Activated CD8-positive, alpha-beta memory T cell treated with anti-CD3 and anti-CD28 coated beads, Interleukin-2, amount 10 ng/mL, durations not matched to agents 7 days and 5 days (primary cell): ENCODE data around the gene SELENOM. TPM values are rescaled to one million over a fixed set of nuclear protein-coding genes. Genes with fewer than 3 reads are reported as not detected.
"Not testable (repeated sequence)": the region's sequence is repeated elsewhere in the genome, so short reads cannot be mapped to it uniquely, and the experiment has no call there.

Experiments used
- ATAC-seq: fragments of 150-1000 bp; cut with Tn5 transposase; one replicate; pipeline ENCODE4 v1.10.0; 2021; ENCODE audit warnings: moderate library complexity
- CTCF ChIA-PET: fragments of 350-600 bp; sonication (Branson Sonifier 250); formaldehyde crosslinking; loops from one replicate; lab custom pipeline; 2021; ENCODE audit warnings: antibody characterized with exemption; lab: Charles Lee
- DNase-seq: peaks from one replicate; pipeline ENCODE4 v3.0.0-alpha.2; 2020
- H3K27ac Mint-ChIP-seq: one replicate; pipeline ENCODE4 v1.8.0; 2021; ENCODE audit warnings: mild to moderate bottlenecking, mixed read lengths
- H3K27me3 Mint-ChIP-seq: one replicate; pipeline ENCODE4 v1.8.0; 2021; ENCODE audit warnings: mixed read lengths
- H3K36me3 Mint-ChIP-seq: one replicate; pipeline ENCODE4 v1.8.0; 2021; ENCODE audit warnings: mild to moderate bottlenecking, mixed read lengths
- H3K4me1 Mint-ChIP-seq: one replicate; pipeline ENCODE4 v1.8.0; 2021; ENCODE audit warnings: mixed read lengths
- H3K4me3 Mint-ChIP-seq: one replicate; pipeline ENCODE4 v1.8.0; 2021; ENCODE audit warnings: mild to moderate bottlenecking, moderate library complexity, mixed read lengths
- H3K9me3 Mint-ChIP-seq: one replicate; pipeline ENCODE4 v1.8.0; 2022; ENCODE audit warnings: low read depth, mixed read lengths
- total RNA-seq, 2 experiments: library from RNA; stranded (reverse); gene quantifications; one replicate each; pipeline ENCODE4 v1.2.3, GENCODE V29; 2021

Gene SELENOM
- total RNA-seq, 2 experiments from 2014 or later: 0.49 to 1.5 TPM

DNA sequence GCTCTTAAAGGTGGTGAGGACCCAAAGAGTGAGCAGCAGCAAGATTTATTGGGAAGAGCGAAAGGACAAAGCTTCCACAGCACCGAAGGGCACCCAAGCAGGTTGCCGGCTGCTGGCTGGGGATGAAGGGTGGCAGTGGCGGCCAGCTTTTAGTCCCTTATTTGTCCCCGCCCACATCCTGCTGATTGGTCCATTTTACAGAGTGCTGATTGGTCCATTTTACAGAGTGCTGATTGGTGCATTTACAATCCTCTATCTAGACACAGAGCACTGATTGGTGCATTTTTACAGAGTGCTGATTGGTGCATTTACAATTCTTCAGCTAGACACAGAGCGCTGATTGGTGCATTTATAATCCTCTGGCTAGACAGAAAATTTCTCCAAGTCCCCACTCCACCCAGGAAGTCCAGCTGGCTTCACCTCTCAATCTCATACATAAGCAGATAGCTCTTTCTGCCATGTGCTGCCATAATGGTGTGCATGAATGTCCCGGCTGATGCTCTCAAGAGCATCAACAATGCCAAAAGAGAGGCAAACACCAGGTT lies 5.3 kb upstream of the SELENOM start:
- H3K27me3 Mint-ChIP-seq, H3K9me3 Mint-ChIP-seq, H3K27ac Mint-ChIP-seq, H3K4me3 Mint-ChIP-seq, DNase-seq, H3K36me3 Mint-ChIP-seq, ATAC-seq, H3K4me1 Mint-ChIP-seq: not testable (repeated sequence)
- CTCF ChIA-PET: interaction anchor here (0.6 to 1.3 kb wide), 2 partner anchors 47 to 116 kb away, joined by 4 read pairs; no protein-coding TSS in a partner anchor

DNA sequence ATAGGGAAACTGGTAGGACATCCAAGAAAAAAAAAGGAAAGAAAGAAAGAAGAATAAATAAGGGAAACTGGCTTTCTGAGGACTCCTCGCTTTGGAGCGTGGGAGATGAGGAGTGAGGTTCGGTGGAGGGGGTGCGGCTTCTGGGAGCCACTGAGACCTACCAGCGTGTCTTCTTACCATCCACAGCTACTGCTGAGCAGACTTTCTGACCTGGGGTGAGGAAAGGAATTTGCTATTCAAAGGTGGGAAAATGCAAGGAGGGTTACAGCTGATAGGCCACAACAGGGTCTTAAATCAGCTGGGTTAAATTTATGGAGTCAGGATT lies 488 bp upstream of the SELENOM start:
- H3K4me1 Mint-ChIP-seq: peaks cover 12% of the 10 kb centered on the region
- H3K36me3 Mint-ChIP-seq: no peaks in the 10 kb centered on the region
- DNase-seq: no peak
- H3K4me3 Mint-ChIP-seq: peak overlapping the region; percentile 78
- no peaks in the 10 kb centered on the region for H3K9me3 Mint-ChIP-seq
- H3K27ac Mint-ChIP-seq: no peak overlapping the region
- CTCF ChIA-PET: interaction anchor here (0.6 to 3.4 kb wide), 31 partner anchors 11 to 501 kb away, joined by 3 to 23 read pairs (median 3); partner anchors contain the start of genes LIMK2, PATZ1, RNF185 and SMTN
- H3K27me3 Mint-ChIP-seq: peaks cover 12% of the 10 kb centered on the region
- peak; percentile 28 for ATAC-seq

DNA sequence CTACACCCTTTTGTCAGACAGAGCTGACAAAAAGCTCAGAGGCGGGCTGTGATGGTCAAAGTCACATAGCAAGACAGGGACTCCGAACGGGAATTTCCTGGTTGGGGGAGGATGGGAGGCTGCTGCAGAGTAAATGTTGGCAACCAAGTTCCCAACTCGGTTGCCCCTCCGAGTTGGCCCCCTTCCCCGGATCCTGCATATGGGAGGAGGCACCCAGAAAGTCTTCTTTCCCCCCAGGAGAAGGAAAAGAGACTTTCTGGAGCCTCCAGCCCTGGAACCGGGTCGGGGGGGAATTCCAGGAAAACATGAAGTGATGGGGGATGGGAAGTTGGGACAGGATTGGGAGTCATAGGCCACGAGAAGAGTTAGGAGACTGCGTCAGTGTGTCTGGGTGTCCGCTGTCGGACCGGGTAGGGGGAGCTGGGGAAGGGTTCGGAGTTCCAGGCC lies 614 bp downstream of the SELENOM start:
- Mint-ChIP-seq H3K36me3 (no peaks in the 10 kb centered on the region), H3K4me1 (peaks cover 12% of the 10 kb centered on the region), H3K9me3 (no peaks in the 10 kb centered on the region), H3K4me3 (peak overlapping the region; percentile 78), H3K27me3 (peaks cover 12% of the 10 kb centered on the region), H3K27ac (no peak overlapping the region)
- DNase-seq: no peak
- CTCF ChIA-PET: interaction anchor here (0.7 to 3.4 kb wide), 13 partner anchors 11 to 206 kb away, joined by 3 to 23 read pairs (median 5); partner anchors contain the start of genes LIMK2, RNF185 and SMTN
- no peak for ATAC-seq

DNA sequence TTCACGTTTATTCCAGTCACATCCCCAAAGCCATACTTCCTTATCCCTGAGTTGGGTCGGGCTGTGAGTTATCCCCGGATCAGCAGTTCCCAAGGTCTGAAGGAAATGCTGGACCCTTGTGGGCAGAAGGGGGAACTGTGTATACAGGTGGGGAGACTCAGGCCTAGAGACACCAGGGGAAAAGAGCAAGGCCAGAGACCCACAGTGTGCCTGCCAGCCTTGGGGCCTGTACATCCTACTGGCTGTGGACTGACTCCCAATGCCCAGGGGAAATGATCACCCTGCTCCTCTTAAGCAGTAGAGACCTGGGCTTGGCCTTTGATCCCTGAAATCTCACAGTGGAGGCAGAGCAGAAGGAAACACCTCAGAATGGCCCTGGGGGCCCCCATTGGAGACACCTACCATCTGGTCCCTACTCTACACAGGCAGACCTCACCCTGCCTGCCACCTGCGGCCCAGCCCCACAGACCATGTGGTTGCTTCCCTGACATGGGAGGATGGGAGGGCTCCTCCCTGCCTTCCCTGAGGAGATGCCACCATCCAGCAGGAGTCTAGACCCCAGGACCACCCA lies 1.3 kb downstream of the SELENOM start:
- H3K4me3 Mint-ChIP-seq: no peak overlapping the region
- no peak for DNase-seq
- no peaks in the 10 kb centered on the region for H3K36me3 Mint-ChIP-seq
- CTCF ChIA-PET: interaction anchor here (1.0 to 3.4 kb wide), 4 partner anchors 21 to 107 kb away, joined by 3 to 23 read pairs (median 10); partner anchors contain the start of genes LIMK2 and SMTN
- peaks cover 12% of the 10 kb centered on the region for H3K4me1 Mint-ChIP-seq
- no peaks in the 10 kb centered on the region for H3K9me3 Mint-ChIP-seq
- H3K27me3 Mint-ChIP-seq: peaks cover 12% of the 10 kb centered on the region
- no peak for ATAC-seq
- H3K27ac Mint-ChIP-seq: no peak overlapping the region

GRCh38 chr22:31105282-31105929 lies 2.0 kb downstream of the SELENOM start:
- H3K4me1 Mint-ChIP-seq: peaks cover 12% of the 10 kb centered on the region
- H3K27me3 Mint-ChIP-seq: peaks cover 10% of the 10 kb centered on the region
- DNase-seq: no peak
- ATAC-seq: no peak
- no peak overlapping the region for H3K27ac Mint-ChIP-seq
- H3K9me3 Mint-ChIP-seq: no peaks in the 10 kb centered on the region
- H3K4me3 Mint-ChIP-seq: no peak overlapping the region
- CTCF ChIA-PET: interaction anchor here (1.0 to 2.7 kb wide), 5 partner anchors 21 to 125 kb away, joined by 3 to 10 read pairs (median 4); partner anchors contain the start of genes LIMK2 and RNF185
- H3K36me3 Mint-ChIP-seq: no peaks in the 10 kb centered on the region

DNA sequence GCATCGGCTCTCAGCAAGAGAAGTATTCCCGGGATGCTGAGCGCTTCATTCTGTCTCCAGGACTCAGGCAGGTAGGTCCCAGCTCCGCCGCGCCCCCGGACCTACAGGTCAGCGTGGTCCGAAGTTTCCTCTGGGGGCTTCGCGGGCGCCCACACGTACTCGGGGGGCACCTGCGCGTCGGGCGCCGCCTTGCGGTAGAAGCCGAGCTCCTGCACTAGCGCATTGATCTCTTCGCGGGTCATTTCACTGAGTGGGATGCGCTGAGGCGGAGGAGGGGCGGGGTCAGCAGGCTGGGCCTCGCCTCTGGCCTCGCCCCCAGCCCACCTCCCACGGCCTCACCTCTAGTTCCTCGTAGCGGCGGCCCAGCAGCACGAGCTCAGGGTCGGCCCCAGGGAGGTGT lies 2.5 kb downstream of the SELENOM start:
- Mint-ChIP-seq H3K36me3 (no peaks in the 10 kb centered on the region), H3K27ac (no peak overlapping the region)

DNA sequence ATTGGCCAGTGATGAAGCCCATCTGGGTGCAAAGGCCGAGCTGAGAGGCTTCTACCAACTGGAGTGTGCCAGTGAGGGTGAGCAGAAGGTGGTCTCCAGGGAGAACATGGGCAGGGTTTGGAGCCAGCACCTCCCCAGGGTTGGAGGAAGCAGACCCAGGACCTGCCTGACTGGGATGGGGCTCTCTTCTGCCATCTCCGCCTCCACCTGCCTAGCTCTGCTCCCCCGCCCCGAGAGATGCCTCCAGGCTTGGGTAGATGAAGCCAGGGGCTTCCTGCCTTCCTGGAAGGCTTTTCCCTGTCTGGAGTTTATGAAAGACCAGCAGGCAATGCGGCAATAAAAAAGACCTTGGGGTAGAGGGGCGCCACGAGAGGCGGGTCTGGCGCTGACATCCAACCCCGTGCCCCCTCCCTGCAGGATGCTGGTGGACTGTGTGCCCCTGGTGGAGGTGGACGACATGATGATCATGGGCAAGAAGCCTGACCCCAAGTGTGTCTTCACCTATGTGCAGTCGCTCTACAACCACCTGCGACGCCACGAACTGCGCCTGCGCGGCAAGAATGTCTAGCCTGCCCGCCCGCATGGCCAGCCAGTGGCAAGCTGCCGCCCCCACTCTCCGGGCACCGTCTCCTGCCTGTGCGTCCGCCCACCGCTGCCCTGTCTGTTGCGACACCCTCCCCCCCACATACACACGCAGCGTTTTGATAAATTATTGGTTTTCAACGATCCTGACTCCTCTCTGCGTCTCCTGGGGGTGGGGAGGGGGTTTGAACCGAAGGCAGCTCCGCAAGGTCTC lies 3.3 kb downstream of the SELENOM start:
- peaks cover 12% of the 10 kb centered on the region for H3K4me1 Mint-ChIP-seq
- no peaks in the 10 kb centered on the region for H3K36me3 Mint-ChIP-seq
- ATAC-seq (no peak), DNase-seq (no peak)
- peaks cover 9% of the 10 kb centered on the region for H3K27me3 Mint-ChIP-seq
- no peaks in the 10 kb centered on the region for H3K9me3 Mint-ChIP-seq
- no peak overlapping the region for H3K4me3 Mint-ChIP-seq
- CTCF ChIA-PET: interaction anchor here (0.8 to 2.7 kb wide), 7 partner anchors 16 to 127 kb away, joined by 3 to 10 read pairs (median 4); partner anchors contain the start of genes LIMK2 and RNF185
- H3K27ac Mint-ChIP-seq: no peak overlapping the region

More for the DNA sequence above, 2.5 kb downstream of the SELENOM start:
- Mint-ChIP-seq H3K9me3 (no peaks in the 10 kb centered on the region), H3K4me1 (peaks cover 12% of the 10 kb centered on the region), H3K27me3 (peaks cover 9% of the 10 kb centered on the region), H3K4me3 (no peak overlapping the region)
- DNase-seq (no peak), ATAC-seq (no peak)
- CTCF ChIA-PET: interaction anchor here (0.8 to 2.7 kb wide), 6 partner anchors 16 to 126 kb away, joined by 3 to 10 read pairs (median 4); partner anchors contain the start of genes LIMK2 and RNF185

GRCh38 chr22:31103111-31103510 lies 4.3 kb downstream of the SELENOM start:
- Mint-ChIP-seq H3K4me3 (no peak overlapping the region), H3K36me3 (no peaks in the 10 kb centered on the region), H3K27me3 (peaks cover 9% of the 10 kb centered on the region), H3K4me1 (peaks cover 10% of the 10 kb centered on the region), H3K9me3 (no peaks in the 10 kb centered on the region), H3K27ac (no peak overlapping the region)
- ATAC-seq (no peak), DNase-seq (no peak)
- CTCF ChIA-PET: interaction anchor here (1.2 kb wide), 1 partner anchor 39 kb away, joined by 3 read pairs; no protein-coding TSS in a partner anchor

DNA sequence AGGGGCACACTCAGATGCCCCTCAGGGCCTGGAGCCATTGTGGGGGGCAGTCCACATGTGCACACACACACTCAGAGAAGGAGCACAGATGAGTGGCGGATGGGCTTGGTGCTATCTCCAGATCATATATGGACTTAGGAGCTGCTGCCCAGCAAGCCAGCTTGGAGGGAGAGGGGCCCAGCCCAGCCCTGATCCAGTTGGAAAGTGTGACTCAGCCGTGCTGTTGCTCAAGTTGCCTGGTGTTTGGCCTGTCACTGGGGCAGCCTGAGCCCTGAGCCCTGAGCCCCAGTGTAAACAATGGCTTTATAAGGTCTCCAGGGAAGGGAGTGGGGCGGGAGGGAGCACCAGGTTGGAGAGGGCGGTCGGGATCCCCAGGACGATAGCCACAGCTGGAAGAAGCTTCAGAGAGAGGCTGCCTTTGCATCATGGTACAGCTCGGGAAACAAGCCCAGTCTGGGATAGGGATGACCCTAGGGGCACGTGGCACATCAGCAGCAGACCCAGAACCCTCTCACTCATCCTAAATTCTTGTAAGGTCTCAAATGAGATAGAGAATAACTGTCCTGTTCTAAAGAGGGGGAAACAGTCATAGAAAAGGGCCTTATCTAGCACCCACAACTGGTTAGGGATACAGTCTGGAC lies 4.8 kb downstream of the SELENOM start:
- Mint-ChIP-seq H3K4me1 (peaks cover 5% of the 10 kb centered on the region), H3K36me3 (no peaks in the 10 kb centered on the region), H3K27me3 (peaks cover 6% of the 10 kb centered on the region), H3K27ac (no peak overlapping the region), H3K9me3 (no peaks in the 10 kb centered on the region), H3K4me3 (no peak overlapping the region)
- DNase-seq (no peak), ATAC-seq (no peak)
- CTCF ChIA-PET: no interaction called here

GRCh38 chr22:31100762-31101525 lies 6.4 kb downstream of the SELENOM start:
- Mint-ChIP-seq H3K36me3 (peaks cover 3% of the 10 kb centered on the region), H3K27ac (no peak overlapping the region), H3K27me3 (no peaks in the 10 kb centered on the region), H3K4me1 (no peaks in the 10 kb centered on the region), H3K9me3 (no peaks in the 10 kb centered on the region), H3K4me3 (no peak overlapping the region)
- ATAC-seq: no peak
- CTCF ChIA-PET: interaction anchor here (0.7 to 1.0 kb wide), 2 partner anchors 17 to 27 kb away, joined by 3 read pairs; no protein-coding TSS in a partner anchor
- no peak for DNase-seq

DNA sequence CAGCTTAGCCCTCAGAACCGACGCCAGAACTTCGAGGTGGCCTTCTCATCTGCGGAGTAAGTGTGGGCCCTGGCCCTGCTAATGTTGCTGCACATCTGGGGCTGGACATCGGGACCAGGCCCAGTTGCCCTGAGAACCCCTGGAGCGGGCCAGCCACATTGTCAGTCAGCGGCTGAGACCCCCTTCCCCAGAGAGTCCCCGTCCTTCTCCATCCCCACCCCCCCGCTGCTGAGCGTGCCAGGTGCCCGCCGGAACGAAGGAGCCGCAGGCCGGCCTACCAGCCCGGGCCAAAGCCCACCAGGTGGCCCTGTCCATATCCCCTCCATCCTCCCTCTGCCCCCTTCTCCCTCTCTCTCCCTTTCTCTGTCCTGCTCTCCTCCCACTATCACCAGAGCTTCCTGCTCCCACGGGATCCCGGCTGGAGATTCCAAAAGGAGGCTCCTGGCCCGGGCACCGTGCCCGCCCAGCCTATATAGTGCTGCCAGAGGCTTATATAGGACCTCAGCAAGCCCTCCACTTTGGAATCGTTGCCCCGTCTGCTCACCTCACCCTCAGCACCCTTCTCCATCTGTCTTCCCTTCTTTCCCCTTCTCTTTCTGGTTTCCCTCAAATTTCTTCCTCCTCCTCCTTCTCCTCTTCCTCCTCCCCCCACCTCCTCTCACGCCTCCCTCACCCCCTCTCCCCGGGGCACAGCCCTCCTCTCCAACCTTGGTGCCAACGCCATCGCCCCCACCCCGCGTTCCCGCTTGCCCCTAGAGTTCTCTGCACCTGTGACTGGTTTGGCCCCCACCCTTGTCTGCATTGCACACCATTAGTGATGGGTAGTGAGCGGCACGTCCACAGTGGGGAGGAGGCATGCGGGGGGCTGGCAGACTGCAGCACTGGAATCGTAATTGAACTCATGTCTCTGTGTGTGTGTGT lies 7.3 kb downstream of the SELENOM start:
- DNase-seq (no peak), ATAC-seq (no peak)
- CTCF ChIA-PET: no interaction called here
- no peaks in the 10 kb centered on the region for H3K9me3 Mint-ChIP-seq
- no peak overlapping the region for H3K27ac Mint-ChIP-seq
- H3K27me3 Mint-ChIP-seq: no peaks in the 10 kb centered on the region
- no peaks in the 10 kb centered on the region for H3K4me1 Mint-ChIP-seq
- H3K4me3 Mint-ChIP-seq: no peak overlapping the region
- H3K36me3 Mint-ChIP-seq: peaks cover 3% of the 10 kb centered on the region
